ENCODE data around the gene ZMYND11. TPM values are rescaled to one million over a fixed set of nuclear protein-coding genes. Genes with fewer than 3 reads are reported as not detected.

Gene ZMYND11
- total RNA-seq, 1 donor from 2014 or later, result 49.2 TPM

DNA sequence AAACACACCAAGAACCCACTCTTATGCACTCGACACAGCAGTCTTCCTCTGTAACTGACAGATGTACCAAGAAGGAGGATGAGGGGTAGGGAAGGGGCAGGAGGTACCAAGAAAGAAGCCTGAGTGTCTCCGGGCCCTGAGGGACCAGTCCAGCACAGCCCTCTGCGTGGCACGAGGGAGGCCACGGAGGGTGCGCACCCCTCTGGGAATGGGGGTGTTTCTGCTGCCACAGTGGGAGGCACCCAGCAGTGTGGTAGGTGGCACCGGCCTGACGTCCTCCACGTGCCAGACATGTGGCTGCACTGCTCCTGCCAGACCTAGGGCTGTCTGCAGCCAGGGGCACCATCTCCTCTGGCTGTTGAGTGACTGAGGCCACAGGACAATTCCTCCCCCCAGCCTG lies 154.3 kb downstream of the ZMYND11 start:
- FAIRE-seq, result no peak
- Histone ChIP-seq H3K4me3 (ENCODE audit: low read depth, low read length) (no peak overlapping the region), H3K27me3 (ENCODE audit: control insufficient read depth, insufficient read depth, low read length) (no peaks in the 10 kb centered on the region), H3K36me3 (ENCODE audit: control insufficient read depth, insufficient read depth, low read length) (no peaks in the 10 kb centered on the region)
- TF ChIP-seq, protein P1, sequence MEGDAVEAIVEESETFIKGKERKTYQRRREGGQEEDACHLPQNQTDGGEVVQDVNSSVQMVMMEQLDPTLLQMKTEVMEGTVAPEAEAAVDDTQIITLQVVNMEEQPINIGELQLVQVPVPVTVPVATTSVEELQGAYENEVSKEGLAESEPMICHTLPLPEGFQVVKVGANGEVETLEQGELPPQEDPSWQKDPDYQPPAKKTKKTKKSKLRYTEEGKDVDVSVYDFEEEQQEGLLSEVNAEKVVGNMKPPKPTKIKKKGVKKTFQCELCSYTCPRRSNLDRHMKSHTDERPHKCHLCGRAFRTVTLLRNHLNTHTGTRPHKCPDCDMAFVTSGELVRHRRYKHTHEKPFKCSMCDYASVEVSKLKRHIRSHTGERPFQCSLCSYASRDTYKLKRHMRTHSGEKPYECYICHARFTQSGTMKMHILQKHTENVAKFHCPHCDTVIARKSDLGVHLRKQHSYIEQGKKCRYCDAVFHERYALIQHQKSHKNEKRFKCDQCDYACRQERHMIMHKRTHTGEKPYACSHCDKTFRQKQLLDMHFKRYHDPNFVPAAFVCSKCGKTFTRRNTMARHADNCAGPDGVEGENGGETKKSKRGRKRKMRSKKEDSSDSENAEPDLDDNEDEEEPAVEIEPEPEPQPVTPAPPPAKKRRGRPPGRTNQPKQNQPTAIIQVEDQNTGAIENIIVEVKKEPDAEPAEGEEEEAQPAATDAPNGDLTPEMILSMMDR (IDR thresholded peaks at IDR 0.05; ENCODE audit: insufficient read depth, low read length, severe bottlenecking), result no peak
- no peak for DNase-seq (ENCODE audit: low read depth)

DNA sequence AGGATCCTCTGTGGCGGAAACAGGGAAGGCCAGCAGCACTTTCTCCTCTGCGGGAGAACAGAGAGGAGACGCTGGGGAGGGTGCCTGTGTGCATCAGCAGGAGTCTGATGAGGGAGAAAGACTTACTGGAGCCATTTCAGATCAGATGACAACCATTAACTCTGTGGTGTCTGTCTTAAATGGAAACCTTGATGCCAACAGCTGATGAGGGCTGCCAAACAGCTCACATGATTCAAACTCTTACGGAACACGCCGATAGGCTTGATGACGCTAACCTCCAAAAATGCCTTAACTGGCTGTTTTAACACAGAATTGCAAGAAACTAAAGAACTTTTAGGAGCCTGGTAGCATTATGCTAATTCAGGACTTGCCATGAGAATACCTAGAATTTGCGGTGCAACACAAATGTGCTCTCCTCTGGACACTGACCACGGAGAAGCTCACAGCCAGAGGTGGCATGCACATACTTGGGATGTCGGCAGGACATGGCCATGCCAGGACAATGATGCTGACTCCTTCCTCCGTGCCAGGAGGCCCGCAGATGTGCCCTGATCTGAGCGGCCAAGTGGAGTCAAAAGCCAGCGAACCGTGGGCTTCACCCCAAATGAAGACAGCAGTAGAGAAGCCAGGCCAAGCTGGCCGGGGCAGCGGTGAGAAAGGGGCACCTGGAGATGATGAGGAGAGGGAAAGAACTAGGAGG lies 154.9 kb downstream of the ZMYND11 start:
- no peaks in the 10 kb centered on the region for H3K36me3 ChIP-seq (ENCODE audit: control insufficient read depth, insufficient read depth, low read length)
- no peak for DNase-seq (ENCODE audit: low read depth)
- H3K27me3 ChIP-seq (ENCODE audit: control insufficient read depth, insufficient read depth, low read length), result no peaks in the 10 kb centered on the region
- TF ChIP-seq, protein P1 (IDR thresholded peaks at IDR 0.05; ENCODE audit: insufficient read depth, low read length, severe bottlenecking), result no peak
- no peak for FAIRE-seq
- no peak overlapping the region for H3K4me3 ChIP-seq (ENCODE audit: low read depth, low read length)

DNA sequence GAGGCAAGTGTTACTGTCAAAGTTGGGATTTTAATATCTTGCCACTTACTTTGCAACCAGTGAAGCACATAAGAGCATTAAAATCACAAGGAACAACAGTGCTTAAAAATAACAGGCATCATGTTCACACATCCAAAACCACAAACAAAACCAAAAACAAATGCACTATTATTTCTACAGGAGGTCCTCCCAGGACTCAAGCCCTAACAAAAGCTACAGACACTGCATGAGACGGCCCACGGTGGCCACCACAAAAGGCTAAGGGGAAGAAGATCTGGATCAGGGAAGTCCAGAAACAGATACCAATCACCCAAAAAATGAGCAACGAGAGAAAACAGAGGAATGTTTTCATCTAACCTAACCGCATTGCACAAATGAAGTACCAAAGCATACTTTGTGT lies 158.4 kb downstream of the ZMYND11 start:
- no peak for FAIRE-seq
- no peak for DNase-seq (ENCODE audit: low read depth)
- Histone ChIP-seq H3K27me3 (ENCODE audit: control insufficient read depth, insufficient read depth, low read length) (no peaks in the 10 kb centered on the region), H3K36me3 (ENCODE audit: control insufficient read depth, insufficient read depth, low read length) (no peaks in the 10 kb centered on the region), H3K4me3 (ENCODE audit: low read depth, low read length) (no peak overlapping the region)
- TF ChIP-seq, protein P1 (IDR thresholded peaks at IDR 0.05; ENCODE audit: insufficient read depth, low read length, severe bottlenecking), result no peak

DNA sequence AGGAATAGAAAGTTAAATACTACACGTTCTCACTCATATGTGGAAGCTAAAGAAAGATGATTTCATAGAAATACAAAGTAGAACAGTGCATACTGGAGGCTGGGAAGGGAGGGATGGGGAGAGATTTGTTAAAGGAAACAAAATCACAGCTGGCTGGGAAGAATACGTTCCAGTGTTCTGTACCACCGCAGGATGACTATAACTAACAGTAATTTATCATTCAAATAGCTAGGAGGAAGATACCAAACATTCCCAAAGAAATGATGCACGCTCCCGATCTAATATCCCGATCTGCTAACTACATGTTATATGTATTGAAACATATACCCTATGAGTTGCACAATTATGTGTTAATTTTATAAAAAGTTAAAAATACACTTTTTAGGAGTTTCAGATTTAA lies 162.3 kb downstream of the ZMYND11 start:
- TF ChIP-seq, protein P1 (IDR thresholded peaks at IDR 0.05; ENCODE audit: insufficient read depth, low read length, severe bottlenecking), result no peak
- Histone ChIP-seq H3K27me3 (ENCODE audit: control insufficient read depth, insufficient read depth, low read length) (no peaks in the 10 kb centered on the region), H3K36me3 (ENCODE audit: control insufficient read depth, insufficient read depth, low read length) (no peaks in the 10 kb centered on the region), H3K4me3 (ENCODE audit: low read depth, low read length) (no peak overlapping the region)
- FAIRE-seq, result no peak
- DNase-seq (ENCODE audit: low read depth), result no peak

DNA sequence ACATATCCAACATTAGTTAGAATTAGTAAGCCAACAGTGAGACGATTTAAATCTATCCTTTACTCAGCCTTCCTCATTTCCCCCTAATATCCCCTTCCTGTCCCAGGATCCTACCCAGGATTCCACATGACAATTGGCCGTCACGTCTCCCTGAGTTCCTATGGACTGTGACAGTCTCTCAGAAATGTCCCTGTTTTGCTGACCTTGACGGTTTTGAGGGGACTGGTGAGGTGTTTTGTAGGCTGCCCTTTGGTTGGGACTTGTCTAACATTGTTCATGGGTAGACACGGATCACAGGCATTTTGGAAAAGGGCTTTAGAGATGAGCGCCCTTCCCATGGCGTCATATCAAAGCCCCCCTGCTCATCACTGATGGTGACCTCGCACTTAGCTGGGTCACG lies 162.8 kb downstream of the ZMYND11 start:
- Histone ChIP-seq H3K4me3 (ENCODE audit: low read depth, low read length) (no peak overlapping the region), H3K27me3 (ENCODE audit: control insufficient read depth, insufficient read depth, low read length) (no peaks in the 10 kb centered on the region), H3K36me3 (ENCODE audit: control insufficient read depth, insufficient read depth, low read length) (no peaks in the 10 kb centered on the region)
- DNase-seq (ENCODE audit: low read depth) (no peak), FAIRE-seq (no peak)
- TF ChIP-seq, protein P1 (IDR thresholded peaks at IDR 0.05; ENCODE audit: insufficient read depth, low read length, severe bottlenecking), result no peak

DNA sequence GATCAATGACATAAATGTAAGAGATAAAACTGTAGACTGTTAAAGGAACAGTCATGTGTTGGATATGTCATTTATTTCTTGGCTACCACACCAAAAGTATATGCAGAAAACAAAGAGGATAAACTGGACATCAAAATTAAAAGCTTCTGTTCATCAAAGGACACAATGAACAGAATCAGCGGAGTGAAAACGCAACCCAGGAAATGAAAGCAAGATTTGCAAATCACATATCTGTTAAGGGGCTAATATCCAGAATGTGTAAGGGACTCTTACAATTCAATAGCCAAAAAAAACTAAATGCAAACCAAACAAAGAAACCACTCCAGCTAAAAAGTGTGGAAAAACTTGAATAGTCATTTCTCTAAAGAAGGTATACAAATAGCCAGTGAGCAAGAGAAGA lies 164.3 kb downstream of the ZMYND11 start:
- FAIRE-seq (no peak), DNase-seq (ENCODE audit: low read depth) (no peak)
- Histone ChIP-seq H3K27me3 (ENCODE audit: control insufficient read depth, insufficient read depth, low read length) (no peaks in the 10 kb centered on the region), H3K36me3 (ENCODE audit: control insufficient read depth, insufficient read depth, low read length) (no peaks in the 10 kb centered on the region), H3K4me3 (ENCODE audit: low read depth, low read length) (no peak overlapping the region)
- TF ChIP-seq, protein P1 (IDR thresholded peaks at IDR 0.05; ENCODE audit: insufficient read depth, low read length, severe bottlenecking), result no peak
